CD4-positive, alpha-beta T cell treated with Interleukin-21 for 1 hour (primary cell): Measurements from ENCODE around the gene PRKRIP1.
"Not testable (repeated sequence)": the region's sequence is repeated elsewhere in the genome, so short reads cannot be mapped to it uniquely, and the experiment has no call there.

Experiments used
- DNase-seq: peaks from one replicate; pipeline ENCODE4 v3.0.0-alpha.2; 2020

The PRKRIP1 gene

GRCh38 chr7:102432442-102433218 is 36.5 kb downstream of the PRKRIP1 start:
- no peak for DNase-seq

- peak; percentile 90 for DNase-seq
Measured at GRCh38 chr7:102433219-102434038, 37.3 kb downstream of the PRKRIP1 start, which contains the start of gene ORAI2. Gene ORAI2, plus strand, starts transcription at chr7:102433575. Its CDS starts 5,382 bp downstream, at chr7:102438957.

- peak; percentile 29 for DNase-seq
Measured at GRCh38 chr7:102434039-102434486, 37.9 kb downstream of the PRKRIP1 start.

GRCh38 chr7:102436118-102436517 is 40.0 kb downstream of the PRKRIP1 start:
- no peak for DNase-seq

GRCh38 chr7:102439963-102440795 is 44.0 kb downstream of the PRKRIP1 start:
- DNase-seq, result no peak

GRCh38 chr7:102444961-102445673 is 49.0 kb downstream of the PRKRIP1 start:
- DNase-seq, result no peak

- DNase-seq, result no peak
Measured at GRCh38 chr7:102445674-102446071, 49.5 kb downstream of the PRKRIP1 start.

- no peak for DNase-seq
Measured at GRCh38 chr7:102446387-102447156, 50.4 kb downstream of the PRKRIP1 start.

- no peak for DNase-seq
Measured at GRCh38 chr7:102447311-102447710, 51.1 kb downstream of the PRKRIP1 start.

- DNase-seq, result no peak
Measured at GRCh38 chr7:102449136-102449535, 53.0 kb downstream of the PRKRIP1 start.

- peak; percentile 64 for DNase-seq
Measured at GRCh38 chr7:102450242-102450641, 54.1 kb downstream of the PRKRIP1 start.

GRCh38 chr7:102451371-102452054 is 55.4 kb downstream of the PRKRIP1 start:
- DNase-seq, result no peak

GRCh38 chr7:102452451-102452850 is 56.3 kb downstream of the PRKRIP1 start:
- no peak for DNase-seq

- no peak for DNase-seq
Measured at GRCh38 chr7:102453319-102453718, 57.2 kb downstream of the PRKRIP1 start.

GRCh38 chr7:102454468-102454867 is 58.3 kb downstream of the PRKRIP1 start:
- DNase-seq, result no peak

- not testable (repeated sequence) for DNase-seq
Measured at GRCh38 chr7:102454932-102455331, 58.8 kb downstream of the PRKRIP1 start.

- no peak for DNase-seq
Measured at GRCh38 chr7:102455596-102455995, 59.4 kb downstream of the PRKRIP1 start.

- DNase-seq, result no peak
Measured at GRCh38 chr7:102456327-102456726, 60.2 kb downstream of the PRKRIP1 start.

GRCh38 chr7:102457352-102457924 is 61.3 kb downstream of the PRKRIP1 start:
- DNase-seq, result no peak

- no peak for DNase-seq
Measured at GRCh38 chr7:102459221-102459844, 63.2 kb downstream of the PRKRIP1 start.
